IMR-90 (cell line): ENCODE results near the gene TMEM259. TPM values are rescaled to one million over a fixed set of nuclear protein-coding genes. Genes with fewer than 3 reads are reported as not detected.

Source experiments
- ATAC-seq: fragments of 200-7000 bp; cut with Tn5 transposase; 2 replicates; pipeline ENCODE4 v1.9.1; 2020; ENCODE audit warnings: low read depth, mild to moderate bottlenecking, moderate library complexity
- BruUV-seq: library from RNA; stranded (reverse); fragments of 400-500 nt; replicated peaks from 2 replicates; lab custom pipeline; 2021; lab: Mats Ljungman, UMichigan
- CTCF ChIA-PET: fragments of 300-600 bp; formaldehyde crosslinking; extraction: SDS; loops from one replicate; lab custom pipeline; 2021; ENCODE audit warnings: antibody characterized with exemption; lab: Yijun Ruan, JAX
- POLR2A ChIA-PET: fragments of 300-600 bp; sonication (Branson Sonifier 250); formaldehyde crosslinking; loops from one replicate; lab custom pipeline; 2022; ENCODE audit warnings: antibody characterized with exemption; ENCODE audit not compliant: unreplicated experiment; lab: Charles Lee
- DNase-seq: peaks from one replicate; pipeline ENCODE4 v3.0.0; 2013
- H2AFZ ChIP-seq: replicated peaks from 2 replicates; pipeline ENCODE3; 2013; ENCODE audit warnings: low read length, mild to moderate bottlenecking; ENCODE audit not compliant: poor library complexity
- H2AK5ac ChIP-seq: 2 replicates; pipeline ENCODE4 v1.6.1; 2013; ENCODE audit warnings: low read depth, low read length, inconsistent platforms
- H2AK9ac ChIP-seq: replicated peaks from 2 replicates; pipeline ENCODE3; 2013; ENCODE audit warnings: mild to moderate bottlenecking, low read depth, low read length, moderate library complexity; ENCODE audit not compliant: poor library complexity
- H2BK120ac ChIP-seq: 2 replicates; pipeline ENCODE4 v1.6.1; 2013; ENCODE audit warnings: low read depth, low read length, inconsistent platforms
- H2BK15ac ChIP-seq: 3 replicates; pipeline ENCODE4 v1.6.1; 2013; ENCODE audit warnings: low read depth, low read length, inconsistent platforms
- H2BK20ac ChIP-seq: 2 replicates; pipeline ENCODE4 v1.6.1; 2013; ENCODE audit warnings: low read depth, mild to moderate bottlenecking, inconsistent platforms, low read length, moderate library complexity
- H2BK5ac ChIP-seq: 2 replicates; pipeline ENCODE4 v1.6.1; 2013; ENCODE audit warnings: mild to moderate bottlenecking, low read depth, low read length, inconsistent platforms; ENCODE audit not compliant: poor library complexity, severe bottlenecking
- H3K14ac ChIP-seq: replicated peaks from 2 replicates; pipeline ENCODE4 v1.6.1; 2013; ENCODE audit warnings: low read depth, low read length, inconsistent platforms
- H3K18ac ChIP-seq: 2 replicates; pipeline ENCODE4 v1.6.1; 2013; ENCODE audit warnings: low read depth, low read length, control low read depth
- H3K23ac ChIP-seq: 2 replicates; pipeline ENCODE4 v1.6.1; 2013; ENCODE audit warnings: low read depth, low read length, inconsistent platforms
- H3K27ac ChIP-seq: 2 replicates; pipeline ENCODE4 v1.5.1; 2013; ENCODE audit warnings: mild to moderate bottlenecking, control low read depth, low read length; ENCODE audit not compliant: insufficient read depth
- H3K27me3 ChIP-seq: 2 replicates; pipeline ENCODE4 v1.6.1; 2013; ENCODE audit warnings: low read length; ENCODE audit not compliant: control insufficient read depth, insufficient read depth
- H3K36me3 ChIP-seq: 2 replicates; pipeline ENCODE4 v1.6.1; 2013; ENCODE audit warnings: low read length, mixed read lengths; ENCODE audit not compliant: control insufficient read depth, insufficient read depth
- H3K4ac ChIP-seq: 2 replicates; pipeline ENCODE4 v1.6.1; 2013; ENCODE audit warnings: low read depth, low read length, inconsistent platforms
- H3K4me1 ChIP-seq: 2 replicates; pipeline ENCODE4 v1.6.1; 2013; ENCODE audit warnings: low read length, mixed read lengths; ENCODE audit not compliant: control insufficient read depth, insufficient read depth
- H3K4me2 ChIP-seq: 2 replicates; pipeline ENCODE4 v1.6.1; 2013; ENCODE audit warnings: low read depth, mild to moderate bottlenecking, control low read depth, low read length, moderate library complexity
- H3K4me3 ChIP-seq: 2 replicates; pipeline ENCODE4 v1.5.1; 2013; ENCODE audit warnings: low read depth, mild to moderate bottlenecking, control low read depth, low read length, moderate library complexity; ENCODE audit not compliant: insufficient read depth
- H3K56ac ChIP-seq: 2 replicates; pipeline ENCODE4 v1.6.1; 2013; ENCODE audit warnings: low read length, inconsistent platforms; ENCODE audit not compliant: insufficient read depth; ENCODE audit errors: extremely low read depth
- H3K79me1 ChIP-seq, 2 experiments: 2 replicates each; pipeline ENCODE4 v1.6.1; 2013; ENCODE audit warnings: low read length in 2 of 2, inconsistent platforms in 1 of 2, low read depth in 1 of 2
- H3K9ac ChIP-seq: 2 replicates; pipeline ENCODE4 v1.6.1; 2013; ENCODE audit warnings: low read depth, low read length, control low read depth
- H3K9me1 ChIP-seq: 2 replicates; pipeline ENCODE4 v1.6.1; 2013; ENCODE audit warnings: low read length, inconsistent platforms; ENCODE audit not compliant: insufficient read depth
- H3K9me3 ChIP-seq: 2 replicates; pipeline ENCODE4 v1.6.1; 2013; ENCODE audit warnings: low read length; ENCODE audit not compliant: control insufficient read depth, insufficient read depth
- H4K20me1 ChIP-seq: 2 replicates; pipeline ENCODE4 v1.6.1; 2013; ENCODE audit warnings: low read length, inconsistent platforms; ENCODE audit not compliant: insufficient read depth
- H4K5ac ChIP-seq: 2 replicates; pipeline ENCODE4 v1.6.1; 2013; ENCODE audit warnings: mild to moderate bottlenecking, low read depth, low read length, control low read depth
- H4K8ac ChIP-seq, 2 experiments: 2 replicates each; pipeline ENCODE4 v1.6.1; 2013; ENCODE audit warnings: low read depth in 2 of 2, low read length in 2 of 2, control low read depth in 1 of 2, inconsistent platforms in 1 of 2
- H4K91ac ChIP-seq: 2 replicates; pipeline ENCODE4 v1.6.1; 2013; ENCODE audit warnings: low read depth, low read length, inconsistent platforms; ENCODE audit not compliant: insufficient read depth
- BHLHE40 ChIP-seq: fragments of 150-350 bp; IDR thresholded peaks from 2 replicates; pipeline ENCODE4 v1.6.1; 2016; ENCODE audit warnings: mild to moderate bottlenecking, low read depth, low read length
- MAZ ChIP-seq: IDR thresholded peaks from 2 replicates; pipeline ENCODE4 v1.6.1; 2012; ENCODE audit warnings: low read depth, mild to moderate bottlenecking, low read length, improper control_type of control experiment, moderate library complexity, borderline replicate concordance
- MXI1 ChIP-seq: IDR thresholded peaks from 2 replicates; pipeline ENCODE4 v1.6.1; 2012; ENCODE audit warnings: low read depth, mild to moderate bottlenecking, low read length, moderate library complexity, borderline replicate concordance
- POLR2A ChIP-seq: IDR thresholded peaks from 2 replicates; pipeline ENCODE4 v1.6.1; 2012; ENCODE audit warnings: mild to moderate bottlenecking, low read depth, low read length
- WGBS, 2 experiments: methylation state at CpG; one replicate each; pipeline versions ENCODE4 v1.1.5 to v1.1.7; 2013; ENCODE audit warnings: missing lambda C conversion rate in 2 of 2; ENCODE audit not compliant: insufficient read length in 1 of 2; ENCODE audit errors: extremely low coverage in 2 of 2; 5-methylcytosine and 5-hydroxymethylcytosine counted together
- dilution Hi-C: fragments of 300-500 bp; cut with HindIII; formaldehyde crosslinking; loops from one replicate; pipeline ENCODE4 v1.14.3; 2018; ENCODE audit warnings: low sequenced_read_pairs; ENCODE audit not compliant: unreplicated experiment
- in situ Hi-C: fragments of 300-500 bp; cut with MboI; formaldehyde crosslinking; loops from 3 replicates; pipeline ENCODE4 v1.14.3; 2019; ENCODE audit warnings: low sequenced_read_pairs, inconsistent platforms, mixed read lengths
- intact Hi-C: fragments of 100-400 bp; cut with micrococcal nuclease; formaldehyde crosslinking; loops from 2 replicates; pipeline ENCODE4 v1.10.0; 2022
- polyA plus RNA-seq, 3 experiments: library from polyadenylated mRNA; depleted of rRNA; stranded (reverse); fragments of >200 nt; gene quantifications; 2 replicates each; pipeline ENCODE4 v1.2.3, GENCODE V29; 2012; ENCODE audit warnings: low replicate concordance in 1 of 3
- total RNA-seq: library from RNA; depleted of rRNA; stranded (reverse); fragments of >200 nt; gene quantifications from 2 replicates; pipeline ENCODE4 v1.2.3, GENCODE V29; 2012
- TF ChIP-seq, protein P1 (sequence below): fragments of 150-350 bp; IDR thresholded peaks from 2 replicates; pipeline ENCODE4 v1.6.1; 2016; ENCODE audit warnings: low read depth, mild to moderate bottlenecking, low read length, moderate library complexity, borderline replicate concordance
- TF ChIP-seq, protein P2 (sequence below): fragments of 150-350 bp; IDR thresholded peaks from 2 replicates; pipeline ENCODE4 v1.6.1; 2017; ENCODE audit warnings: mild to moderate bottlenecking, antibody characterized with exemption, low read length, low read depth
- TF ChIP-seq, protein P3 (sequence below): conservative IDR thresholded peaks from 2 replicates; pipeline ENCODE4 v1.5.1; 2012; ENCODE audit warnings: mild to moderate bottlenecking, low read depth, low read length, improper control_type of control experiment

Gene TMEM259
- total and polyA plus RNA-seq, 2 of the 4 experiments (the other 2 are of a cell fraction), result 22.6 to 153 TPM

DNA sequence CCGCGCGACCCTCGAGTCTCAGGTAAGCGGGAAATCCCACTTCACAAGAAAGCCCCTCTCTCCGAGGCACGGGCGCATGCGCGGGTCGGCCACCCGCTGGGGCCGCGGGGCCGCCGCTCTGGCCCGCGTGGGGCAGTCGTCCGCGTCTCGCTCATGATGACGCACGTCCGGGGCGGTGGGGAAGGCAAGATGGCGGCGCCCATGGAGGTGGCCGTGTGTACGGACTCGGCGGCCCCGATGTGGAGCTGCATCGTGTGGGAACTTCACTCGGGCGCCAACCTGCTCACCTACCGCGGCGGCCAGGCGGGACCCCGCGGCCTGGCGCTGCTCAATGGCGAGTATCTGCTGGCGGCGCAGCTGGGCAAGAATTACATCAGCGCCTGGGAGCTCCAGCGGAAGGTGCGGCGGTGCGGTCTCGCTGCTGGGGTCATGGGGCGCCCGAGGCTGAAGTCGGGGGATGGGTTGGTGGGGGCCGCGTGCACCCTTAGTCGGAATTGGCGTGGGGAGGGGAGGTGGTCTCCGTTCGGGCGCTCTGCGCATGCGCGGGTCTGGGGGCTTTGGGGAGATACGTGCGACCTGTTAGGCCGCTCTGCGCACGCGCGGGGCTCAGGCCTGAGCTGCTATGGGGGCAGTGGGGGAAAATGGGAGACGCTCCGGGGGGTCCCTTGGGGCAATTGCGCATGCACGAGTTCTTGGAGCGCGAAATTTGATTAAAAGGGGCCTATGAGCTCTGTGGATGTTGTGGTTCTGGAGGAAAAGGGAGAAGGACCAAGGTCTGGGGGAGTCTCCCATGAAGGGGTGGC, 36.6 kb downstream of the TMEM259 start, which contains the start of gene WDR18:
Gene WDR18, plus strand, starts transcription at position 181 of the 803 bp plus-strand sequence. Its CDS starts 9 bp downstream, at position 190.
- dilution Hi-C loops, result no loop called here
- ATAC-seq, result peak; percentile 89

More for the DNA sequence above, 36.6 kb downstream of the TMEM259 start, which contains the start of gene WDR18:
- ChIA-PET POLR2A (interaction anchor here (0.6 to 1.0 kb wide), 4 partner anchors 14 to 285 kb away, joined by 3 to 33 read pairs (median 3); partner anchors contain the start of gene CIRBP), CTCF (interaction anchor here (0.6 to 1.5 kb wide), 3 partner anchors 46 to 61 kb away, joined by 3 to 9 read pairs (median 4); no protein-coding TSS in a partner anchor)
- Histone ChIP-seq H4K5ac (peak within 1 kb of the TSS; percentile 99), H3K4me1 (peaks cover 13% of the 10 kb centered on the region), H2BK120ac (peak within 1 kb of the TSS; percentile 79), H3K36me3 (peaks cover 24% of the 10 kb centered on the region), H3K27ac (peak within 1 kb of the TSS; percentile 96), H3K23ac (peak within 1 kb of the TSS; percentile 83), H3K9me1 (0 out of 2 replicates have a peak, but pooled peaks cover 4% of the 10 kb centered on the region), H3K9me3 (no peaks in the 10 kb centered on the region), H3K9ac (peak within 1 kb of the TSS; percentile 90), H2BK5ac (peak within 1 kb of the TSS; percentile 90), H2AFZ (peak within 1 kb of the TSS; percentile 99), H3K14ac (peak within 1 kb of the TSS; percentile 80), H3K56ac (peak within 1 kb of the TSS; percentile 84), H2BK20ac (peak within 1 kb of the TSS; percentile 73; the same call in 1 of the 2 replicates), H4K20me1 (peaks cover 7% of the 10 kb centered on the region), H3K4me3 (peak within 1 kb of the TSS; percentile 81), H2AK5ac (peak within 1 kb of the TSS; percentile 88), H2BK15ac (peak within 1 kb of the TSS; percentile 79; the same call in 1 of the 3 replicates), H4K8ac (peak within 1 kb of the TSS; percentile 100), H2AK9ac (peak within 1 kb of the TSS; percentile 97), H3K4me2 (peak within 1 kb of the TSS; percentile 93), H4K91ac (peak within 1 kb of the TSS; percentile 96), H3K79me1 (peaks cover 5 to 37% of the 10 kb centered on the region in 2 experiments), H3K27me3 (no peaks in the 10 kb centered on the region), H3K4ac (peak within 1 kb of the TSS; percentile 94), H3K18ac (peak within 1 kb of the TSS; percentile 78)
- 1% methylated on average over 34 of the region's 78 CpGs; no CpG with 5 or more reads in 1 of the 2 experiments for WGBS, 2 experiments
- in situ Hi-C loops (loop anchor here (5.0 to 10.0 kb wide), 2 partner anchors 62 to 220 kb away; no protein-coding TSS in a partner anchor), intact Hi-C loops (loop anchor here (5.0 kb wide), 2 partner anchors 117 to 207 kb away; no protein-coding TSS in a partner anchor)
- no TSS peak for BruUV-seq
- TF ChIP-seq POLR2A, result peak; percentile 81
- TF ChIP-seq MAZ, result peak; percentile 82; the same call in 1 of the 2 replicates
- TF ChIP-seq, protein P1, sequence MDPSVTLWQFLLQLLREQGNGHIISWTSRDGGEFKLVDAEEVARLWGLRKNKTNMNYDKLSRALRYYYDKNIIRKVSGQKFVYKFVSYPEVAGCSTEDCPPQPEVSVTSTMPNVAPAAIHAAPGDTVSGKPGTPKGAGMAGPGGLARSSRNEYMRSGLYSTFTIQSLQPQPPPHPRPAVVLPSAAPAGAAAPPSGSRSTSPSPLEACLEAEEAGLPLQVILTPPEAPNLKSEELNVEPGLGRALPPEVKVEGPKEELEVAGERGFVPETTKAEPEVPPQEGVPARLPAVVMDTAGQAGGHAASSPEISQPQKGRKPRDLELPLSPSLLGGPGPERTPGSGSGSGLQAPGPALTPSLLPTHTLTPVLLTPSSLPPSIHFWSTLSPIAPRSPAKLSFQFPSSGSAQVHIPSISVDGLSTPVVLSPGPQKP, result no peak
- TF ChIP-seq, protein P2, sequence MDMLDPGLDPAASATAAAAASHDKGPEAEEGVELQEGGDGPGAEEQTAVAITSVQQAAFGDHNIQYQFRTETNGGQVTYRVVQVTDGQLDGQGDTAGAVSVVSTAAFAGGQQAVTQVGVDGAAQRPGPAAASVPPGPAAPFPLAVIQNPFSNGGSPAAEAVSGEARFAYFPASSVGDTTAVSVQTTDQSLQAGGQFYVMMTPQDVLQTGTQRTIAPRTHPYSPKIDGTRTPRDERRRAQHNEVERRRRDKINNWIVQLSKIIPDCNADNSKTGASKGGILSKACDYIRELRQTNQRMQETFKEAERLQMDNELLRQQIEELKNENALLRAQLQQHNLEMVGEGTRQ, result peak; percentile 76
- TF ChIP-seq, protein P3, sequence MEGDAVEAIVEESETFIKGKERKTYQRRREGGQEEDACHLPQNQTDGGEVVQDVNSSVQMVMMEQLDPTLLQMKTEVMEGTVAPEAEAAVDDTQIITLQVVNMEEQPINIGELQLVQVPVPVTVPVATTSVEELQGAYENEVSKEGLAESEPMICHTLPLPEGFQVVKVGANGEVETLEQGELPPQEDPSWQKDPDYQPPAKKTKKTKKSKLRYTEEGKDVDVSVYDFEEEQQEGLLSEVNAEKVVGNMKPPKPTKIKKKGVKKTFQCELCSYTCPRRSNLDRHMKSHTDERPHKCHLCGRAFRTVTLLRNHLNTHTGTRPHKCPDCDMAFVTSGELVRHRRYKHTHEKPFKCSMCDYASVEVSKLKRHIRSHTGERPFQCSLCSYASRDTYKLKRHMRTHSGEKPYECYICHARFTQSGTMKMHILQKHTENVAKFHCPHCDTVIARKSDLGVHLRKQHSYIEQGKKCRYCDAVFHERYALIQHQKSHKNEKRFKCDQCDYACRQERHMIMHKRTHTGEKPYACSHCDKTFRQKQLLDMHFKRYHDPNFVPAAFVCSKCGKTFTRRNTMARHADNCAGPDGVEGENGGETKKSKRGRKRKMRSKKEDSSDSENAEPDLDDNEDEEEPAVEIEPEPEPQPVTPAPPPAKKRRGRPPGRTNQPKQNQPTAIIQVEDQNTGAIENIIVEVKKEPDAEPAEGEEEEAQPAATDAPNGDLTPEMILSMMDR, result peak; percentile 30
- TF ChIP-seq BHLHE40, result no peak
- peak; percentile 95 for TF ChIP-seq MXI1
- peak; percentile 81 for DNase-seq
